Parathyroid adenoma (tissue), 2 donors: ENCODE measurements around the gene UXT.

ENCODE experiments used
- H2AFZ ChIP-seq: fragments of 300-600 bp; sonication (generic); one replicate; pipeline ENCODE4 v1.7.0; 2017; ENCODE audit warnings: antibody characterized with exemption, mild to moderate bottlenecking
- H3K27ac ChIP-seq: fragments of 300-600 bp; sonication (generic); one replicate; pipeline ENCODE4 v1.7.0; 2017
- H3K27me3 ChIP-seq: fragments of 300-600 bp; sonication (generic); one replicate; pipeline ENCODE4 v1.7.0; 2017; ENCODE audit warnings: low read length; ENCODE audit not compliant: control insufficient read depth, insufficient read depth
- H3K36me3 ChIP-seq: fragments of 300-600 bp; sonication (generic); one replicate; pipeline ENCODE4 v1.7.0; 2017; ENCODE audit warnings: low read length; ENCODE audit not compliant: control insufficient read depth, insufficient read depth
- H3K4me1 ChIP-seq: fragments of 300-600 bp; sonication (generic); one replicate; pipeline ENCODE4 v1.7.0; 2017; ENCODE audit warnings: control low read depth
- H3K4me2 ChIP-seq: fragments of 300-600 bp; sonication (generic); one replicate; pipeline ENCODE4 v1.7.0; 2017; ENCODE audit warnings: low read length
- H3K4me3 ChIP-seq: fragments of 300-600 bp; sonication (generic); one replicate; pipeline ENCODE4 v1.7.0; 2017; ENCODE audit warnings: low read depth, low read length
- H3K79me2 ChIP-seq: fragments of 300-600 bp; sonication (generic); one replicate; pipeline ENCODE4 v1.7.0; 2017; ENCODE audit warnings: control low read depth
- H3K9ac ChIP-seq: fragments of 300-600 bp; sonication (generic); one replicate; pipeline ENCODE4 v1.7.0; 2017; ENCODE audit warnings: mild to moderate bottlenecking
- H3K9me3 ChIP-seq: fragments of 300-600 bp; sonication (generic); one replicate; pipeline ENCODE4 v1.7.0; 2017; ENCODE audit warnings: low read length; ENCODE audit not compliant: control insufficient read depth
- TF ChIP-seq, protein P1 (sequence below): fragments of 300-600 bp; sonication (generic); IDR thresholded peaks from one replicate; pipeline ENCODE4 v1.7.0; 2017; ENCODE audit warnings: antibody characterized with exemption, mild to moderate bottlenecking
- donor health status: primary hyperparathyroidism.

The UXT gene, protein sequence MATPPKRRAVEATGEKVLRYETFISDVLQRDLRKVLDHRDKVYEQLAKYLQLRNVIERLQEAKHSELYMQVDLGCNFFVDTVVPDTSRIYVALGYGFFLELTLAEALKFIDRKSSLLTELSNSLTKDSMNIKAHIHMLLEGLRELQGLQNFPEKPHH

DNA sequence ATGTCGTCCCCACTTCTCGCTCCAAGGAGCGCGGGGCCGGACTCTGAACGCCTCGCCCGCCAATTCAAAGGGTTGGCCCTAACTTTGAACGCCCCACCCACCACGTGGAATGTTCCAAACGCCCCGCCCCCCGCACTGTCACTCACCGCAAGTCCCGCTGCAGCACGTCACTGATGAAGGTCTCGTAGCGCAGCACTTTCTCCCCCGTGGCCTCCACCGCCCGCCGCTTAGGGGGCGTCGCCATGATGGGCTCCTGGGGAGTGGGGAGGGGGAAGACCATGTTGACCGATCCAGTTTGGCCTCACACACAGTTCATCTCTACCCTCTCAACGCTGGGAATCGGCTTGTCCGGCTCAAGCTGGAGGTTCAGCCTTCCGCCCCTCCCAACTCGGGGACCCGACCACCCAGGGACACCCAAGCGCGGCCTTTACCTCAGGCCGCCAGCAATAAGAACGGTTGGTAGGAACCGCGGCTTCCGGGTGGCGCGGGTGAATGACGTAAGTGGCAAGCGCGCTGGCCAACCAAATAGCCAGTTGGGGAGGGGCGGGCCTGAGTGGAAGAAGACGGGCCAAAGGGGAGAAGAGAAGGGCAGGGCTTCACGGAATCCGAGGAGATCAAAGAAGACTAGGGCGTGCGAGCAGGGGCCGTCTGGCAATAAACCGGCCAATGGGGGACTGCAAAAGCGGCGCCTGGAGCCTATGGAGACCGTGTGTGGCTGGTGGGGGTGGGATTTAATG lies at the start of gene UXT:
TSS of gene UXT (minus strand) at position 497 of the 737 bp plus-strand sequence. CDS start at position 244, 253 bp downstream.
- Histone ChIP-seq H3K27ac (peak within 1 kb of the TSS; percentile 99), H3K79me2 (no peaks in the 10 kb centered on the region), H3K4me3 (peak within 1 kb of the TSS; percentile 78), H3K4me1 (peaks cover 2% of the 10 kb centered on the region), H3K4me2 (peak within 1 kb of the TSS; percentile 65), H2AFZ (peak within 1 kb of the TSS; percentile 86), H3K36me3 (no peaks in the 10 kb centered on the region), H3K27me3 (no peaks in the 10 kb centered on the region), H3K9me3 (no peaks in the 10 kb centered on the region), H3K9ac (peak within 1 kb of the TSS; percentile 80)
- TF ChIP-seq, protein P1, sequence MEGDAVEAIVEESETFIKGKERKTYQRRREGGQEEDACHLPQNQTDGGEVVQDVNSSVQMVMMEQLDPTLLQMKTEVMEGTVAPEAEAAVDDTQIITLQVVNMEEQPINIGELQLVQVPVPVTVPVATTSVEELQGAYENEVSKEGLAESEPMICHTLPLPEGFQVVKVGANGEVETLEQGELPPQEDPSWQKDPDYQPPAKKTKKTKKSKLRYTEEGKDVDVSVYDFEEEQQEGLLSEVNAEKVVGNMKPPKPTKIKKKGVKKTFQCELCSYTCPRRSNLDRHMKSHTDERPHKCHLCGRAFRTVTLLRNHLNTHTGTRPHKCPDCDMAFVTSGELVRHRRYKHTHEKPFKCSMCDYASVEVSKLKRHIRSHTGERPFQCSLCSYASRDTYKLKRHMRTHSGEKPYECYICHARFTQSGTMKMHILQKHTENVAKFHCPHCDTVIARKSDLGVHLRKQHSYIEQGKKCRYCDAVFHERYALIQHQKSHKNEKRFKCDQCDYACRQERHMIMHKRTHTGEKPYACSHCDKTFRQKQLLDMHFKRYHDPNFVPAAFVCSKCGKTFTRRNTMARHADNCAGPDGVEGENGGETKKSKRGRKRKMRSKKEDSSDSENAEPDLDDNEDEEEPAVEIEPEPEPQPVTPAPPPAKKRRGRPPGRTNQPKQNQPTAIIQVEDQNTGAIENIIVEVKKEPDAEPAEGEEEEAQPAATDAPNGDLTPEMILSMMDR: peak; percentile 8

- peak overlapping the region; percentile 91 for H3K27ac ChIP-seq
- TF ChIP-seq, protein P1: no peak
- H3K27me3 ChIP-seq: no peaks in the 10 kb centered on the region
- H3K9me3 ChIP-seq: no peaks in the 10 kb centered on the region
- no peak overlapping the region for H3K4me2 ChIP-seq
- H3K36me3 ChIP-seq: no peaks in the 10 kb centered on the region
- H3K79me2 ChIP-seq: no peaks in the 10 kb centered on the region
- no peak overlapping the region for H3K9ac ChIP-seq
- peaks cover 17% of the 10 kb centered on the region for H3K4me1 ChIP-seq
- H2AFZ ChIP-seq: peak overlapping the region; percentile 77
- no peak overlapping the region for H3K4me3 ChIP-seq
Observed at GRCh38 chrX:47707031-47707780, 48.2 kb upstream of the UXT start.

DNA sequence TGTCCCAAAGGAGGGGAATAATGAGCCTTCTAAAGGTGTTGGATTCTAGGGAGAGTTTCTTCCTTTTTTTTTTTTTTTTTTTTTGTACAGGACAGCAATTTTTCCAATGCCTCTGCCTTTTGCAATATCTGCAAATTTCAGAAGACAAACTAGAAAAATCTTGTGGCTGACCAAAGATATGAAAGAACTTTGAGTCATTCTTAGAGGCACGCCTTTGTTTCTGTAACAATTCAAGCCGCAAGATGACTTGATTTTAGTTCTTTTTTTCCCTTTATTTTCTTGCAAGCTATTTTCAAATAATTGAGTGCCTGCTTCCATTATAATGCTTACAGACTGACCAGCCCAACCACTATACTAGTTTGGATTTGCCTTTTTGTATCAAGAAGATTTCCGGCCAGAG lies 47.6 kb upstream of the UXT start:
- H3K27me3 ChIP-seq: no peaks in the 10 kb centered on the region
- no peak overlapping the region for H3K4me2 ChIP-seq
- no peak overlapping the region for H3K9ac ChIP-seq
- no peaks in the 10 kb centered on the region for H3K79me2 ChIP-seq
- H3K27ac ChIP-seq: peak overlapping the region; percentile 91
- H3K36me3 ChIP-seq: no peaks in the 10 kb centered on the region
- no peak overlapping the region for H3K4me3 ChIP-seq
- H3K4me1 ChIP-seq: peaks cover 12% of the 10 kb centered on the region
- no peaks in the 10 kb centered on the region for H3K9me3 ChIP-seq
- TF ChIP-seq, protein P1: no peak
- H2AFZ ChIP-seq: peak overlapping the region; percentile 77

DNA sequence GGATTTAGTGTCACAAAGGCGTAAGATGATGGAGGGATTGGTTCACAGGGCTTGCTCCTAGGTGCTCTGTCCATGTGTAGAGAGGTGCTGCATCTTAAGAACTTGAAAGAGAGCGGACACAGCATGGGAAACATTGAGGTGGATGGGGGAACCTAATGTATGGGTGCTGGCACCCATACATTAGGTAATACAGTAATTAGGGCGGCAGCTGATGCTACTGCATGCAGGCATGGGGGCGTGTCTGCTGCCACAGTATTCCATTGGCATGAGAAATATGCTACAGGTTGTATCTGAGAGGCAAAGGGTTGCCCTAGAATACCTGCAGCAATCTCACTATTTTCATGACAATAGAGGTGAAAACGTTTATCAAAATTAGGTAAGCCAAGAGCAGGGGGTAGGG lies 45.8 kb upstream of the UXT start:
- Histone ChIP-seq H3K4me2 (no peak overlapping the region), H3K9ac (no peak overlapping the region), H3K36me3 (no peaks in the 10 kb centered on the region), H3K27me3 (no peaks in the 10 kb centered on the region), H2AFZ (no peak overlapping the region), H3K4me1 (peaks cover 8% of the 10 kb centered on the region), H3K27ac (no peak overlapping the region), H3K4me3 (no peak overlapping the region), H3K79me2 (no peaks in the 10 kb centered on the region), H3K9me3 (no peaks in the 10 kb centered on the region)
- TF ChIP-seq, protein P1: no peak
